ENCODE measurements around the gene KRTAP10-11.

GRCh38 chr21:44636209-44637017, 9.8 kb upstream of the KRTAP10-11 start:
- TF ChIP-seq CREB5 (CRISPR knock-in tag; IDR thresholded peaks at IDR 0.05; ENCODE audit: low read depth) (no peak), ARNTL (CRISPR knock-in tag; IDR thresholded peaks at IDR 0.05; ENCODE audit: borderline replicate concordance, low read depth) (no peak), POU6F1 (CRISPR knock-in tag; IDR thresholded peaks at IDR 0.05; ENCODE audit: borderline replicate concordance, low read depth) (no peak), PATZ1 (CRISPR knock-in tag; IDR thresholded peaks at IDR 0.05; ENCODE audit: borderline replicate concordance) (no peak), ZC3H10 (CRISPR knock-in tag; IDR thresholded peaks at IDR 0.05) (no peak), ESRRG (CRISPR knock-in tag; IDR thresholded peaks at IDR 0.05) (no peak), ZFP30 (CRISPR knock-in tag; IDR thresholded peaks at IDR 0.05) (no peak), ZFP3 (CRISPR knock-in tag; IDR thresholded peaks at IDR 0.05) (no peak), ZNF565 (CRISPR knock-in tag; conservative IDR thresholded peaks at IDR 0.05; ENCODE audit: low read depth) (no peak), TOX (CRISPR knock-in tag; IDR thresholded peaks at IDR 0.05; ENCODE audit: borderline replicate concordance) (no peak), GLIS3 (CRISPR knock-in tag; IDR thresholded peaks at IDR 0.05) (no peak)

Data from SK-N-SH treated with all-trans-retinoic acid at 6 μM for 48 hours (cell line).